Endodermal cell (in vitro differentiated cells): ENCODE data around the gene PLK5. TPM values are rescaled to one million over a fixed set of nuclear protein-coding genes. Genes with fewer than 3 reads are reported as not detected.
"Not testable (repeated sequence)": the region's sequence is repeated elsewhere in the genome, so short reads cannot be mapped to it uniquely, and the experiment has no call there.

Experiments
- DNase-seq: peaks from one replicate; pipeline ENCODE4 v3.0.0-alpha.2; 2017
- H3K27ac ChIP-seq: 2 replicates; pipeline ENCODE4 v1.5.1; 2013; ENCODE audit warnings: mild to moderate bottlenecking, low read depth, low read length, moderate library complexity
- H3K27me3 ChIP-seq: 2 replicates; pipeline ENCODE4 v1.6.1; 2013; ENCODE audit warnings: mild to moderate bottlenecking, low read length, moderate library complexity; ENCODE audit not compliant: insufficient read depth, control insufficient read depth, poor library complexity, severe bottlenecking
- H3K36me3 ChIP-seq: 2 replicates; pipeline ENCODE4 v1.7.0; 2013; ENCODE audit warnings: mild to moderate bottlenecking, low read length, moderate library complexity; ENCODE audit not compliant: control insufficient read depth, insufficient read depth
- H3K4me1 ChIP-seq: one replicate; pipeline ENCODE4 v1.7.0; 2013; ENCODE audit warnings: low read length; ENCODE audit not compliant: control insufficient read depth, insufficient read depth
- H3K4me3 ChIP-seq: 2 replicates; pipeline ENCODE4 v1.5.1; 2013; ENCODE audit warnings: mild to moderate bottlenecking, low read length, moderate library complexity
- H3K9ac ChIP-seq: 2 replicates; pipeline ENCODE4 v1.6.1; 2013; ENCODE audit warnings: mild to moderate bottlenecking, low read length, moderate library complexity; ENCODE audit not compliant: poor library complexity, severe bottlenecking; ENCODE audit errors: extremely low read depth
- H3K9me3 ChIP-seq: 2 replicates; pipeline ENCODE4 v1.6.1; 2013; ENCODE audit warnings: mild to moderate bottlenecking, low read length, moderate library complexity; ENCODE audit not compliant: control insufficient read depth
- H3K27ac Mint-ChIP-seq: 2 replicates; pipeline ENCODE4 v1.8.0; 2020; ENCODE audit warnings: mixed read lengths
- H3K27me3 Mint-ChIP-seq: 2 replicates; pipeline ENCODE4 v1.8.0; 2021; ENCODE audit warnings: mild to moderate bottlenecking, mixed read lengths; ENCODE audit not compliant: insufficient read depth
- H3K36me3 Mint-ChIP-seq: 2 replicates; pipeline ENCODE4 v1.8.0; 2020; ENCODE audit warnings: low read depth, mixed read lengths
- H3K4me1 Mint-ChIP-seq: 2 replicates; pipeline ENCODE4 v1.8.0; 2020; ENCODE audit warnings: mixed read lengths
- H3K4me3 Mint-ChIP-seq: 2 replicates; pipeline ENCODE4 v1.8.0; 2020; ENCODE audit warnings: mild to moderate bottlenecking, moderate library complexity, mixed read lengths
- H3K9me3 Mint-ChIP-seq: 2 replicates; pipeline ENCODE4 v1.8.0; 2020; ENCODE audit warnings: mild to moderate bottlenecking, mixed read lengths
- WGBS, 2 experiments: methylation state at CpG; one replicate each; pipeline versions ENCODE4 v1.1.5 to v1.1.7; 2013; ENCODE audit warnings: missing lambda C conversion rate in 2 of 2, mixed read lengths in 1 of 2; ENCODE audit not compliant: insufficient coverage in 1 of 2, insufficient read length in 1 of 2; 5-methylcytosine and 5-hydroxymethylcytosine counted together
- total RNA-seq, 2 donors: library from RNA; stranded (reverse); fragmentation: NEBNext Ultra II Directional in 1 of 2; extraction: Animal tissue kit (Norgen Biotek cat#: 25700) in 1 of 2; gene quantifications; 2 replicates in 1 of 2; 3 replicates in 1 of 2; pipeline ENCODE4 v1.2.1, GENCODE V29; 2021
- TF ChIP-seq, protein P1 (sequence below): fragments of 200-600 bp; sonication (generic); conservative IDR thresholded peaks from 2 replicates; pipeline ENCODE4 v1.5.0; 2021; ENCODE audit warnings: antibody characterized with exemption, mild to moderate bottlenecking

The PLK5 gene
- total RNA-seq, 2 donors from 2014 or later, result 0.48 TPM; not detected in 1

DNA sequence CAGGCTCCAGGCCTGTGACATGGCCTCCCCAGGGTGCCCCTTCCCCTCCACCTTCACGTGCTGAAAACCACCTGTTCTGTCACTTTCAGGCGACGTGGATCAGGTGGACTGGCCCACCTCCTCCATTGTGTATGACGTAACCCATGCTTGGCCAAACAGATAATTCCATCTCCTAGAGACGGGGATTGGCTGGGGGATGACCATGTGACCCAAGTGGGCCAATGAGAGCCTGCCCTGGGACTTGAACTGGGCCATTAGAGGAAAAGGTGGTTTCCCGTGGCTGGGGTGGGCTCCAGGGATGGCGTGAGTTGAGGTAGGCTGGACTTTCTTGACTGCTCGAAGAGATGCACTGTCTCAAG is 7.5 kb upstream of the PLK5 start:
- H3K4me3 ChIP-seq, result no peak overlapping the region
- Mint-ChIP-seq H3K4me3 (no peak overlapping the region), H3K36me3 (no peaks in the 10 kb centered on the region), H3K4me1 (no peaks in the 10 kb centered on the region), H3K9me3 (peaks cover 3% of the 10 kb centered on the region), H3K27ac (no peak overlapping the region), H3K27me3 (peaks cover 59% of the 10 kb centered on the region)
- H3K9me3 ChIP-seq, result no peaks in the 10 kb centered on the region
- TF ChIP-seq, protein P1, sequence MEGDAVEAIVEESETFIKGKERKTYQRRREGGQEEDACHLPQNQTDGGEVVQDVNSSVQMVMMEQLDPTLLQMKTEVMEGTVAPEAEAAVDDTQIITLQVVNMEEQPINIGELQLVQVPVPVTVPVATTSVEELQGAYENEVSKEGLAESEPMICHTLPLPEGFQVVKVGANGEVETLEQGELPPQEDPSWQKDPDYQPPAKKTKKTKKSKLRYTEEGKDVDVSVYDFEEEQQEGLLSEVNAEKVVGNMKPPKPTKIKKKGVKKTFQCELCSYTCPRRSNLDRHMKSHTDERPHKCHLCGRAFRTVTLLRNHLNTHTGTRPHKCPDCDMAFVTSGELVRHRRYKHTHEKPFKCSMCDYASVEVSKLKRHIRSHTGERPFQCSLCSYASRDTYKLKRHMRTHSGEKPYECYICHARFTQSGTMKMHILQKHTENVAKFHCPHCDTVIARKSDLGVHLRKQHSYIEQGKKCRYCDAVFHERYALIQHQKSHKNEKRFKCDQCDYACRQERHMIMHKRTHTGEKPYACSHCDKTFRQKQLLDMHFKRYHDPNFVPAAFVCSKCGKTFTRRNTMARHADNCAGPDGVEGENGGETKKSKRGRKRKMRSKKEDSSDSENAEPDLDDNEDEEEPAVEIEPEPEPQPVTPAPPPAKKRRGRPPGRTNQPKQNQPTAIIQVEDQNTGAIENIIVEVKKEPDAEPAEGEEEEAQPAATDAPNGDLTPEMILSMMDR, result no peak
- DNase-seq, result no peak
- no peak overlapping the region for H3K27ac ChIP-seq
- peaks cover 39% of the 10 kb centered on the region for H3K27me3 ChIP-seq
- H3K36me3 ChIP-seq, result no peaks in the 10 kb centered on the region
- WGBS, 2 experiments, result 82 to 84% methylated on average over 7 to 8 of the region's 8 CpGs
- H3K4me1 ChIP-seq, result no peaks in the 10 kb centered on the region
- no peak overlapping the region for H3K9ac ChIP-seq

DNA sequence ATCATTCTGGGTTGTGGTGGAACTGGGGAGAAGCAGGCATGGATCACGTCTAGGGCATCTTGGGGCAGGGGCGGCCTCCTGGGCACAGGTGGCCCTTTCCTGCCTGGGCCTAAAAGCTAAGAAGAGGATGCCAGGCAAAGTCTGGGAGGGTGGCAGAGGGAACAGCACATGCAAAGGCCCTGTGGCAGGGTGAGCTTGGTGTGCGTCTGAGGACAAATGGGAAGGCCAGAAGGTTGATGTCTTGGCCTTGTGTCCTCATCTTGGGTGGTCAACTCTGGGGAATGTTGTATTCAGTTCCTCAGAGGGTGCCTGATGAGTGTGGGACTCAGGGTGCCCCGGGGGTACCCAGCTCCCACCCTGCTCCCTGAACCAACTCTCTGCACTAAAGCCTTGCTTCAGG is 5.4 kb upstream of the PLK5 start:
- TF ChIP-seq, protein P1, result no peak
- H3K27ac Mint-ChIP-seq, result no peak overlapping the region
- no peaks in the 10 kb centered on the region for H3K36me3 Mint-ChIP-seq
- H3K27me3 ChIP-seq, result peaks cover 43% of the 10 kb centered on the region
- no peaks in the 10 kb centered on the region for H3K4me1 ChIP-seq
- H3K4me1 Mint-ChIP-seq, result no peaks in the 10 kb centered on the region
- no peak overlapping the region for H3K4me3 Mint-ChIP-seq
- H3K4me3 ChIP-seq, result no peak overlapping the region
- peaks cover 70% of the 10 kb centered on the region for H3K27me3 Mint-ChIP-seq
- no peaks in the 10 kb centered on the region for H3K9me3 ChIP-seq
- WGBS, 2 experiments, result 83 to 86% methylated on average over 3 to 4 of the region's 4 CpGs
- DNase-seq, result no peak
- no peak overlapping the region for H3K27ac ChIP-seq
- peaks cover 3% of the 10 kb centered on the region for H3K9me3 Mint-ChIP-seq
- H3K36me3 ChIP-seq, result no peaks in the 10 kb centered on the region
- H3K9ac ChIP-seq, result no peak overlapping the region

GRCh38 chr19:1519802-1520201 is 4.1 kb upstream of the PLK5 start:
- H3K4me1 Mint-ChIP-seq, result not testable (repeated sequence)
- peaks cover 42% of the 10 kb centered on the region for H3K27me3 ChIP-seq

DNA sequence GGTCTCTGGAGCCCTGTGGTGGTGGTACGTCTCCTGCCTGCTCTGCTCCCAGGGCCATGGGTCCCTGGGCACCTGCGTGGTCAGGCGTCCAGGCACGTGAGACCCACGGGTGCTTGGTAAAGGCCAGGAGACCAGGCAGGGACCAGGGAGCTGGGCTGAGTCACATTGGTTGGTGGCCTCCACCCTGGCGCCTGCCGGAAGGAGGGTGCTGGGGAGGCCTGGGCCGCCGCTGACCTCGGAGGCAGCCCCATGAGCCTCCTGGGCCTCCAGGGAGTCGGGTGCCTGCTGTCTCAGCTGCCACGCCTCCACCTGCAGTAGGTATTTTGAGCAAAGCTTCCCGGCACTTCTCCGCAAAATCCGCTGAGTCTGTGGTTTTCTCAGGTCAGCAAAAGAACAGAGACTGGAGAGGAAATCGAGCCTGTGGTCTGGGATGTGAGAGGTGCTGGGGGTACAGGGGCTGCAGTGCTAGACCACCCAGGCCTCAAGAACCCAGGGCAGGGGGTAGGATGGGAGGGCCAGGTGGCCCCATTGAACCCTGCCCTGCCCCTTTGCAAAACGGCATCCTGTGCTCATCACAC is 3.6 kb upstream of the PLK5 start:
- Mint-ChIP-seq H3K27me3 (peaks cover 72% of the 10 kb centered on the region), H3K4me3 (no peak overlapping the region), H3K36me3 (no peaks in the 10 kb centered on the region), H3K9me3 (peaks cover 3% of the 10 kb centered on the region), H3K4me1 (peaks cover 3% of the 10 kb centered on the region), H3K27ac (no peak overlapping the region)
- Histone ChIP-seq H3K4me3 (no peak overlapping the region), H3K9ac (no peak overlapping the region), H3K4me1 (no peaks in the 10 kb centered on the region), H3K36me3 (no peaks in the 10 kb centered on the region), H3K27me3 (peaks cover 42% of the 10 kb centered on the region), H3K9me3 (no peaks in the 10 kb centered on the region), H3K27ac (no peak overlapping the region)
- TF ChIP-seq, protein P1, result no peak
- 84 to 88% methylated on average over 10 to 17 of the region's 17 CpGs for WGBS, 2 experiments
- DNase-seq, result no peak

More at GRCh38 chr19:1519802-1520201, 4.1 kb upstream of the PLK5 start:
- not testable (repeated sequence) for DNase-seq, H3K9me3 ChIP-seq, H3K27ac ChIP-seq, H3K4me1 ChIP-seq, H3K36me3 ChIP-seq, H3K4me3 ChIP-seq, H3K9ac ChIP-seq, H3K27ac Mint-ChIP-seq, H3K9me3 Mint-ChIP-seq, H3K36me3 Mint-ChIP-seq, H3K4me3 Mint-ChIP-seq
- WGBS, 2 experiments, result 84 to 98% methylated on average over 7 to 8 of the region's 8 CpGs
- peaks cover 70% of the 10 kb centered on the region for H3K27me3 Mint-ChIP-seq
